ENCODE results near the gene USP10.

Gene USP10

GRCh38 chr16:84768808-84769197 is 69.0 kb downstream of the USP10 start:
- DNase-seq (ENCODE audit: low spot score): no peak
- no peak for TF ChIP-seq CTCF (IDR thresholded peaks at IDR 0.05; ENCODE audit: extremely low read depth, missing control alignments)

DNA sequence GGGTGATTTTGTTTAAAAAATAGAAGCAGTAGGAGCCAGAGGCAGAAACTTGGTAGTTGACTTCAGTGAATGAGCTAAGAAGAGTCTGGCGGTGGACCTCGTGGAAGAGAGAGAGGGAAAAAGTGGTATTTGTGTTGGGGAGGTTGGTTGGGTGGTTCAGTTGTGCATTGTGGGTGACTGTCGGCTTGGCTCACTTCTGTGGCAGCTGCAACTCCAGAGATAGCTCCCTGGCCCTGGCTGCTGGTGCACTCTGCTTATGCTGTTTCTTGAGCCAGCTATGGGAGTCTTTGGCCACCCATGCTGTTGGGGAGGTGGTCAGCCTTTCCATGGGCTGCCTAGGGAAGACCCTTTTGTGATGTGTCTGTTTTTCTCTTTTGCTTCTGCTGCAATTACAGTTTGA is 69.6 kb downstream of the USP10 start:
- DNase-seq (ENCODE audit: low spot score): no peak
- TF ChIP-seq CTCF (IDR thresholded peaks at IDR 0.05; ENCODE audit: extremely low read depth, missing control alignments): no peak

DNA sequence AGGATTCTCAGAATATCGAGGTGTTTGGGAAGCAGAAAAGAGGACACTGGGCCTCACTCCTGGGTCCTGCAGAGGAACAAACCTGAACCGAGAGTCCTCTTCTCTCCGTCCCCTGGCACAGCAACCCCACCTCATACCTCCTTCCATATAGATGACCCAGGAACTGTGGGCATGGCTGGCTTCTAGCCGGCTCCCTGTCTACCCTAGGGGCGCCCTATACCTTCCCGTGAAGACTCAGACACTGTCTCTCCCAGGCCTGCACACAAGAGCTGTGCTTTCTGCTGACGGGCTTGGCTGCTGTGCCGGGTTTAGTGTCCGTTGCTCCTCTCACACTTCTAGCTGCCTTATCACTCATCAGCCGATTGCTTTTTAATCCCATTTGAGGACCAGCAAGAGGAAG is 73.5 kb downstream of the USP10 start:
- no peak for DNase-seq (ENCODE audit: low spot score)
- no peak for TF ChIP-seq CTCF (IDR thresholded peaks at IDR 0.05; ENCODE audit: extremely low read depth, missing control alignments)

GRCh38 chr16:84774810-84775209 is 75.0 kb downstream of the USP10 start:
- no peak for DNase-seq (ENCODE audit: low spot score)

GRCh38 chr16:84775262-84775810 is 75.5 kb downstream of the USP10 start:
- DNase-seq (ENCODE audit: low spot score): no peak
- TF ChIP-seq CTCF (IDR thresholded peaks at IDR 0.05; ENCODE audit: extremely low read depth, missing control alignments): no peak

More at GRCh38 chr16:84774810-84775209, 75.0 kb downstream of the USP10 start:
- no peak for TF ChIP-seq CTCF (IDR thresholded peaks at IDR 0.05; ENCODE audit: extremely low read depth, missing control alignments)

GRCh38 chr16:84777435-84777834 is 77.6 kb downstream of the USP10 start:
- no peak for TF ChIP-seq CTCF (IDR thresholded peaks at IDR 0.05; ENCODE audit: extremely low read depth, missing control alignments)
- no peak for DNase-seq (ENCODE audit: low spot score)

- DNase-seq (ENCODE audit: low spot score): no peak
- TF ChIP-seq CTCF (IDR thresholded peaks at IDR 0.05; ENCODE audit: extremely low read depth, missing control alignments): no peak
These were observed 78.9 kb downstream of the USP10 start for GRCh38 chr16:84778720-84779119.

Measured in GM20000 (cell line).